DOHH2 (cell line): ENCODE data around the gene SLC9A9.
"Not testable (repeated sequence)": the region's sequence is repeated elsewhere in the genome, so short reads cannot be mapped to it uniquely, and the experiment has no call there.

Experiments
- H3F3A ChIP-seq: fragments of 200-600 bp; sonication (generic), shearing (Covaris generic); 2 replicates; pipeline ENCODE4 v1.6.0; 2016; ENCODE audit warnings: antibody characterized with exemption, mild to moderate bottlenecking; ENCODE audit not compliant: control insufficient read depth, insufficient read depth
- H3K27ac ChIP-seq: fragments of 200-600 bp; sonication (generic); 2 replicates; pipeline ENCODE4 v1.5.1; 2014; ENCODE audit warnings: low read depth, mild to moderate bottlenecking, low read length, moderate library complexity
- H3K27me3 ChIP-seq: fragments of 200-600 bp; sonication (generic); 2 replicates; pipeline ENCODE4 v1.6.1; 2014; ENCODE audit warnings: mild to moderate bottlenecking, low read length, mixed read lengths; ENCODE audit not compliant: control insufficient read depth
- H3K36me3 ChIP-seq: fragments of 200-600 bp; sonication (generic); 2 replicates; pipeline ENCODE4 v1.6.1; 2014; ENCODE audit warnings: mild to moderate bottlenecking, low read length, moderate library complexity, mixed read lengths; ENCODE audit not compliant: control insufficient read depth
- H3K4me1 ChIP-seq: fragments of 200-600 bp; sonication (generic); 2 replicates; pipeline ENCODE4 v1.6.1; 2014; ENCODE audit warnings: mild to moderate bottlenecking, low read length, mixed read lengths; ENCODE audit not compliant: control insufficient read depth
- H3K4me2 ChIP-seq: fragments of 200-600 bp; sonication (generic); 2 replicates; pipeline ENCODE4 v1.6.0; 2014; ENCODE audit warnings: mild to moderate bottlenecking, low read length, moderate library complexity
- H3K4me3 ChIP-seq: fragments of 200-600 bp; sonication (generic); 2 replicates; pipeline ENCODE4 v1.5.1; 2014; ENCODE audit warnings: mild to moderate bottlenecking, low read length, mixed read lengths
- H3K79me2 ChIP-seq: fragments of 200-600 bp; sonication (generic); 2 replicates; pipeline ENCODE4 v1.6.1; 2014; ENCODE audit warnings: mild to moderate bottlenecking, low read length, mixed read lengths; ENCODE audit not compliant: control insufficient read depth
- H3K9me2 ChIP-seq: fragments of 200-600 bp; sonication (generic); replicated peaks from 2 replicates; pipeline ENCODE4 v1.6.1; 2014; ENCODE audit warnings: mild to moderate bottlenecking, low read length, mixed read lengths; ENCODE audit not compliant: control insufficient read depth
- H3K9me3 ChIP-seq: fragments of 200-600 bp; sonication (generic); 2 replicates; pipeline ENCODE4 v1.6.1; 2014; ENCODE audit warnings: antibody characterized with exemption, low read length, mixed read lengths; ENCODE audit not compliant: control insufficient read depth, insufficient read depth
- H4K20me1 ChIP-seq: fragments of 200-600 bp; sonication (generic); 2 replicates; pipeline ENCODE4 v1.6.0; 2014; ENCODE audit warnings: low read depth, mild to moderate bottlenecking, antibody characterized with exemption, low read length, moderate library complexity; ENCODE audit not compliant: control insufficient read depth, insufficient read depth
- CTCF ChIP-seq: fragments of 200-600 bp; sonication (generic); IDR thresholded peaks from one replicate; pipeline ENCODE4 v1.5.1; 2014; ENCODE audit warnings: antibody characterized with exemption, mild to moderate bottlenecking, low read depth, low read length; ENCODE audit not compliant: poor library complexity, severe bottlenecking
- EZH2phosphoT487 ChIP-seq: fragments of 200-600 bp; sonication (generic); IDR thresholded peaks from 2 replicates; pipeline ENCODE4 v1.6.1; 2017; ENCODE audit warnings: borderline replicate concordance, mild to moderate bottlenecking, antibody characterized with exemption, low read length, moderate library complexity, mixed read lengths

The SLC9A9 gene

GRCh38 chr3:143806038-143806437 is 42.2 kb downstream of the SLC9A9 start:
- no peaks in the 10 kb centered on the region for H3K36me3 ChIP-seq
- H3K4me2 ChIP-seq: no peak overlapping the region
- H3K4me3 ChIP-seq: no peak overlapping the region

GRCh38 chr3:143805476-143805875 is 42.8 kb downstream of the SLC9A9 start:
- not testable (repeated sequence) for H3K9me2 ChIP-seq, H3K79me2 ChIP-seq, H3K27ac ChIP-seq, H3F3A ChIP-seq, H3K4me3 ChIP-seq, H4K20me1 ChIP-seq, H3K27me3 ChIP-seq, H3K36me3 ChIP-seq, H3K4me2 ChIP-seq, H3K9me3 ChIP-seq, H3K4me1 ChIP-seq

More at GRCh38 chr3:143806038-143806437, 42.2 kb downstream of the SLC9A9 start:
- H4K20me1 ChIP-seq: no peaks in the 10 kb centered on the region
- H3K4me1 ChIP-seq: no peaks in the 10 kb centered on the region
- H3K79me2 ChIP-seq: no peaks in the 10 kb centered on the region
- H3K27ac ChIP-seq: no peak overlapping the region
- no peak for TF ChIP-seq CTCF
- TF ChIP-seq EZH2phosphoT487: no peak
- H3K9me3 ChIP-seq: no peaks in the 10 kb centered on the region
- H3F3A ChIP-seq: no peaks in the 10 kb centered on the region
- H3K27me3 ChIP-seq: no peaks in the 10 kb centered on the region
- no peaks in the 10 kb centered on the region; the same call in 1 of the 2 replicates for H3K9me2 ChIP-seq

GRCh38 chr3:143801046-143801445 is 47.2 kb downstream of the SLC9A9 start:
- not testable (repeated sequence) for H3K9me3 ChIP-seq, H3K27me3 ChIP-seq, H3K79me2 ChIP-seq, H3K4me1 ChIP-seq, H3K4me2 ChIP-seq, H3K4me3 ChIP-seq, H4K20me1 ChIP-seq, H3K27ac ChIP-seq, H3F3A ChIP-seq, H3K36me3 ChIP-seq, H3K9me2 ChIP-seq

GRCh38 chr3:143798151-143798550 is 50.1 kb downstream of the SLC9A9 start:
- H3K4me2 ChIP-seq, H3K27ac ChIP-seq, H3K9me2 ChIP-seq, H4K20me1 ChIP-seq, H3K4me3 ChIP-seq, H3K27me3 ChIP-seq, H3K79me2 ChIP-seq, H3K4me1 ChIP-seq, H3K36me3 ChIP-seq, H3K9me3 ChIP-seq, H3F3A ChIP-seq: not testable (repeated sequence)

- Histone ChIP-seq H3K4me1 (no peaks in the 10 kb centered on the region), H3K9me3 (no peaks in the 10 kb centered on the region), H3K9me2 (no peaks in the 10 kb centered on the region), H3K27me3 (no peaks in the 10 kb centered on the region; the same call in 1 of the 2 replicates), H4K20me1 (no peaks in the 10 kb centered on the region), H3K27ac (no peak overlapping the region), H3K79me2 (no peaks in the 10 kb centered on the region), H3F3A (no peaks in the 10 kb centered on the region), H3K4me3 (no peak overlapping the region), H3K36me3 (no peaks in the 10 kb centered on the region), H3K4me2 (no peak overlapping the region)
- TF ChIP-seq CTCF (no peak), EZH2phosphoT487 (no peak)
Observed at GRCh38 chr3:143795874-143796273, 52.4 kb downstream of the SLC9A9 start.
